Astrocyte (in vitro differentiated cells and primary cell): ENCODE measurements around the gene OBSL1. TPM values are rescaled to one million over a fixed set of nuclear protein-coding genes. Genes with fewer than 3 reads are reported as not detected.

Experiments used
- DNase-seq: peaks from one replicate; pipeline ENCODE4 v3.0.0-alpha.2; 2010; ENCODE audit warnings: low read depth
- FAIRE-seq: peaks from 2 replicates; lab custom pipeline; 2011; peaks lifted over from hg19 to GRCh38; lab: Jason Lieb, UNC
- H2AFZ ChIP-seq: 2 replicates; pipeline ENCODE4 v1.6.0; 2012; ENCODE audit warnings: low read depth, low read length, inconsistent platforms
- H3K27ac ChIP-seq: 2 replicates; pipeline ENCODE4 v1.5.1; 2011; ENCODE audit warnings: low read depth, low read length, inconsistent platforms
- H3K27me3 ChIP-seq: 2 replicates; pipeline ENCODE4 v1.6.0; 2011; ENCODE audit warnings: low read length, inconsistent platforms; ENCODE audit not compliant: insufficient read depth
- H3K36me3 ChIP-seq: 2 replicates; pipeline ENCODE4 v1.5.1; 2011; ENCODE audit warnings: low read length, inconsistent platforms; ENCODE audit not compliant: insufficient read depth
- H3K4me1 ChIP-seq: 2 replicates; pipeline ENCODE4 v1.5.1; 2011; ENCODE audit warnings: low read length, inconsistent platforms; ENCODE audit not compliant: insufficient read depth
- H3K4me2 ChIP-seq: 2 replicates; pipeline ENCODE4 v1.6.0; 2012; ENCODE audit warnings: low read length, inconsistent platforms
- H3K4me3 ChIP-seq: 2 replicates; pipeline ENCODE4 v1.5.1; 2011; ENCODE audit warnings: low read depth, mild to moderate bottlenecking, low read length, inconsistent platforms; ENCODE audit not compliant: insufficient read depth
- H3K79me2 ChIP-seq: 2 replicates; pipeline ENCODE4 v1.6.0; 2012; ENCODE audit warnings: mild to moderate bottlenecking, low read length, inconsistent platforms; ENCODE audit not compliant: insufficient read depth
- H3K9ac ChIP-seq: 2 replicates; pipeline ENCODE4 v1.6.0; 2012; ENCODE audit warnings: mild to moderate bottlenecking, low read length, inconsistent platforms
- H3K9me3 ChIP-seq: 2 replicates; pipeline ENCODE4 v1.5.1; 2012; ENCODE audit warnings: low read depth, mild to moderate bottlenecking, low read length, inconsistent platforms; ENCODE audit not compliant: insufficient read depth
- H4K20me1 ChIP-seq: 2 replicates; pipeline ENCODE4 v1.6.0; 2012; ENCODE audit warnings: low read length, inconsistent platforms; ENCODE audit not compliant: insufficient read depth
- H3K27ac Mint-ChIP-seq: one replicate; pipeline ENCODE4 v1.8.0; 2021; ENCODE audit warnings: mild to moderate bottlenecking, mixed read lengths; ENCODE audit not compliant: unreplicated experiment
- H3K27me3 Mint-ChIP-seq: one replicate; pipeline ENCODE4 v1.8.0; 2021; ENCODE audit warnings: low read depth, mixed read lengths; ENCODE audit not compliant: unreplicated experiment
- H3K36me3 Mint-ChIP-seq: one replicate; pipeline ENCODE4 v1.8.0; 2021; ENCODE audit warnings: low read depth, mixed read lengths; ENCODE audit not compliant: unreplicated experiment
- H3K4me1 Mint-ChIP-seq: one replicate; pipeline ENCODE4 v1.8.0; 2021; ENCODE audit warnings: low read depth, mixed read lengths; ENCODE audit not compliant: unreplicated experiment
- H3K4me3 Mint-ChIP-seq: one replicate; pipeline ENCODE4 v1.8.0; 2021; ENCODE audit warnings: mild to moderate bottlenecking, moderate library complexity, mixed read lengths; ENCODE audit not compliant: unreplicated experiment
- H3K9me3 Mint-ChIP-seq: one replicate; pipeline ENCODE4 v1.8.0; 2021; ENCODE audit warnings: mild to moderate bottlenecking, mixed read lengths; ENCODE audit not compliant: unreplicated experiment
- EZH2 ChIP-seq: IDR thresholded peaks from 2 replicates; pipeline ENCODE4 v1.6.1; 2012; ENCODE audit warnings: mild to moderate bottlenecking, low read length, inconsistent platforms; ENCODE audit not compliant: insufficient read depth
- total RNA-seq: library from RNA; stranded (reverse); gene quantifications from 2 replicates; pipeline ENCODE4 v1.2.1, GENCODE V29; 2021
- TF ChIP-seq, protein P1 (sequence below): IDR thresholded peaks from 2 replicates; pipeline ENCODE4 v1.5.1; 2011; ENCODE audit warnings: low read depth, mild to moderate bottlenecking, inconsistent platforms, low read length, moderate library complexity; ENCODE audit not compliant: insufficient read depth

OBSL1 gene
- total RNA-seq, 1 donor from 2014 or later = 77.5 TPM

DNA sequence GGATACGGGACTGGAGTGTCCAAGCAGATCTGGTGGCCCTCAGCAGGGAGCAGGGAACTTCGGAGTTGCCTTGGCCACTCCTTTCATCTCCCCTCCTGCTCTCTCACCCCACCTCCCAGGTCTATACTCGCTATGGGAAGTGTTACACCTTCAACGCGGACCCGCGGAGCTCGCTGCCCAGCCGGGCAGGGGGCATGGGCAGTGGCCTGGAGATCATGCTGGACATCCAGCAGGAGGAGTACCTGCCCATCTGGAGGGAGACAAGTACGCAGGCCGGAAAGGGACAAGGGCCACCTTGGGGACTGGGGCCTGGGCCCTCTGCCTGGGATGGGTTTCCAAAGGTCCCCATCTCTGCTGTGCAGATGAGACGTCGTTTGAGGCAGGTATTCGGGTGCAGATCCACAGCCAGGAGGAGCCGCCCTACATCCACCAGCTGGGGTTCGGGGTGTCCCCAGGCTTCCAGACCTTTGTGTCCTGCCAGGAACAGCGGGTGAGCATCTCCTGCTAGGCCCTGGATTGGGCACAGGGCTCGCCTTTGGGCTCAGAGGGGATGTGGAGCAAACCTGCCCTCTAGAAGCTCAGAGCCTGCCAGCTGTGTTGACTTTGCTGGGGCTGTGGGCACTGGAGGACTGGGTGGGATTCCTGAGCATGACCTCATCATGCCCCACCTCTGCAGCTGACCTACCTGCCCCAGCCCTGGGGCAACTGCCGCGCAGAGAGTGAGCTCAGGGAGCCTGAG, 39.5 kb downstream of the OBSL1 start:
- no peaks in the 10 kb centered on the region for H3K9me3 Mint-ChIP-seq
- no peak overlapping the region for H3K4me2 ChIP-seq
- no peak overlapping the region for H3K27ac ChIP-seq
- no peak for DNase-seq
- H2AFZ ChIP-seq = no peak overlapping the region
- H3K27me3 Mint-ChIP-seq = peaks cover 50% of the 10 kb centered on the region
- no peak for TF ChIP-seq EZH2
- TF ChIP-seq, protein P1, sequence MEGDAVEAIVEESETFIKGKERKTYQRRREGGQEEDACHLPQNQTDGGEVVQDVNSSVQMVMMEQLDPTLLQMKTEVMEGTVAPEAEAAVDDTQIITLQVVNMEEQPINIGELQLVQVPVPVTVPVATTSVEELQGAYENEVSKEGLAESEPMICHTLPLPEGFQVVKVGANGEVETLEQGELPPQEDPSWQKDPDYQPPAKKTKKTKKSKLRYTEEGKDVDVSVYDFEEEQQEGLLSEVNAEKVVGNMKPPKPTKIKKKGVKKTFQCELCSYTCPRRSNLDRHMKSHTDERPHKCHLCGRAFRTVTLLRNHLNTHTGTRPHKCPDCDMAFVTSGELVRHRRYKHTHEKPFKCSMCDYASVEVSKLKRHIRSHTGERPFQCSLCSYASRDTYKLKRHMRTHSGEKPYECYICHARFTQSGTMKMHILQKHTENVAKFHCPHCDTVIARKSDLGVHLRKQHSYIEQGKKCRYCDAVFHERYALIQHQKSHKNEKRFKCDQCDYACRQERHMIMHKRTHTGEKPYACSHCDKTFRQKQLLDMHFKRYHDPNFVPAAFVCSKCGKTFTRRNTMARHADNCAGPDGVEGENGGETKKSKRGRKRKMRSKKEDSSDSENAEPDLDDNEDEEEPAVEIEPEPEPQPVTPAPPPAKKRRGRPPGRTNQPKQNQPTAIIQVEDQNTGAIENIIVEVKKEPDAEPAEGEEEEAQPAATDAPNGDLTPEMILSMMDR = no peak
- H3K27ac Mint-ChIP-seq = no peak overlapping the region
- FAIRE-seq = no peak
- peaks cover 17% of the 10 kb centered on the region for H3K27me3 ChIP-seq
- H3K4me3 Mint-ChIP-seq = no peak overlapping the region
- no peaks in the 10 kb centered on the region for H3K36me3 ChIP-seq
- no peaks in the 10 kb centered on the region for H4K20me1 ChIP-seq
- peaks cover 2% of the 10 kb centered on the region for H3K36me3 Mint-ChIP-seq
- peaks cover 7% of the 10 kb centered on the region for H3K4me1 ChIP-seq
- H3K79me2 ChIP-seq = no peaks in the 10 kb centered on the region
- H3K9me3 ChIP-seq = no peaks in the 10 kb centered on the region
- H3K4me3 ChIP-seq = no peak overlapping the region
- no peak overlapping the region for H3K9ac ChIP-seq
- H3K4me1 Mint-ChIP-seq = peaks cover 3% of the 10 kb centered on the region

- Histone ChIP-seq H4K20me1 (no peaks in the 10 kb centered on the region), H3K27me3 (peaks cover 17% of the 10 kb centered on the region), H3K4me1 (peaks cover 4% of the 10 kb centered on the region), H3K4me2 (peak overlapping the region; percentile 79), H3K4me3 (peak overlapping the region; percentile 14), H3K27ac (no peak overlapping the region), H2AFZ (peak overlapping the region; percentile 57), H3K9ac (peak overlapping the region; percentile 19), H3K79me2 (no peaks in the 10 kb centered on the region), H3K36me3 (no peaks in the 10 kb centered on the region), H3K9me3 (no peaks in the 10 kb centered on the region)
- H3K9me3 Mint-ChIP-seq = no peaks in the 10 kb centered on the region
- TF ChIP-seq, protein P1 = peak; percentile 91
- no peak for TF ChIP-seq EZH2
- H3K4me1 Mint-ChIP-seq = peaks cover 9% of the 10 kb centered on the region
- peaks cover 59% of the 10 kb centered on the region for H3K27me3 Mint-ChIP-seq
- FAIRE-seq = peak; percentile 32
- peak overlapping the region; percentile 60 for H3K4me3 Mint-ChIP-seq
- H3K36me3 Mint-ChIP-seq = peaks cover 2% of the 10 kb centered on the region
- DNase-seq = peak; percentile 54
- H3K27ac Mint-ChIP-seq = no peak overlapping the region
Measured at GRCh38 chr2:219530048-219530963, 41.0 kb downstream of the OBSL1 start.
